Fibroblast of pulmonary artery (primary cell): ENCODE measurements around the gene ERC2.

Experiments
- DNase-seq: peaks from one replicate; pipeline ENCODE4 v3.0.0-alpha.2; 2010; ENCODE audit warnings: low read depth
- H3K4me3 ChIP-seq: replicated peaks from 2 replicates; pipeline ENCODE4 v1.5.1; 2011; ENCODE audit warnings: low read depth, mild to moderate bottlenecking, control low read depth, low read length, moderate library complexity
- CTCF ChIP-seq: IDR thresholded peaks from 2 replicates; pipeline ENCODE4 v1.5.1; 2011; ENCODE audit warnings: mild to moderate bottlenecking, control low read depth, low read length, inconsistent platforms; ENCODE audit errors: missing control alignments

ERC2 gene

GRCh38 chr3:55483196-55484095 lies 984.8 kb downstream of the ERC2 start:
- H3K4me3 ChIP-seq = peak overlapping the region; percentile 88
- TF ChIP-seq CTCF = no peak
- DNase-seq = no peak

- DNase-seq = no peak
- peak overlapping the region; percentile 50 for H3K4me3 ChIP-seq
- TF ChIP-seq CTCF = no peak
Observed at GRCh38 chr3:55482496-55483195, 985.6 kb downstream of the ERC2 start.

- no peak for TF ChIP-seq CTCF
- peak; percentile 30 for DNase-seq
- H3K4me3 ChIP-seq = peak overlapping the region; percentile 50
Observed at GRCh38 chr3:55481744-55482495, 986.3 kb downstream of the ERC2 start.

GRCh38 chr3:55480911-55481743 lies 987.1 kb downstream of the ERC2 start:
- DNase-seq = peak; percentile 53
- H3K4me3 ChIP-seq = peak overlapping the region; percentile 50
- no peak for TF ChIP-seq CTCF

- no peak overlapping the region for H3K4me3 ChIP-seq
- TF ChIP-seq CTCF = no peak
- no peak for DNase-seq
Observed at GRCh38 chr3:55477306-55478303, 990.7 kb downstream of the ERC2 start.
